ENCODE measurements around the gene GRAMD4.

GRAMD4 gene, protein sequence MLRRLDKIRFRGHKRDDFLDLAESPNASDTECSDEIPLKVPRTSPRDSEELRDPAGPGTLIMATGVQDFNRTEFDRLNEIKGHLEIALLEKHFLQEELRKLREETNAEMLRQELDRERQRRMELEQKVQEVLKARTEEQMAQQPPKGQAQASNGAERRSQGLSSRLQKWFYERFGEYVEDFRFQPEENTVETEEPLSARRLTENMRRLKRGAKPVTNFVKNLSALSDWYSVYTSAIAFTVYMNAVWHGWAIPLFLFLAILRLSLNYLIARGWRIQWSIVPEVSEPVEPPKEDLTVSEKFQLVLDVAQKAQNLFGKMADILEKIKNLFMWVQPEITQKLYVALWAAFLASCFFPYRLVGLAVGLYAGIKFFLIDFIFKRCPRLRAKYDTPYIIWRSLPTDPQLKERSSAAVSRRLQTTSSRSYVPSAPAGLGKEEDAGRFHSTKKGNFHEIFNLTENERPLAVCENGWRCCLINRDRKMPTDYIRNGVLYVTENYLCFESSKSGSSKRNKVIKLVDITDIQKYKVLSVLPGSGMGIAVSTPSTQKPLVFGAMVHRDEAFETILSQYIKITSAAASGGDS

DNA sequence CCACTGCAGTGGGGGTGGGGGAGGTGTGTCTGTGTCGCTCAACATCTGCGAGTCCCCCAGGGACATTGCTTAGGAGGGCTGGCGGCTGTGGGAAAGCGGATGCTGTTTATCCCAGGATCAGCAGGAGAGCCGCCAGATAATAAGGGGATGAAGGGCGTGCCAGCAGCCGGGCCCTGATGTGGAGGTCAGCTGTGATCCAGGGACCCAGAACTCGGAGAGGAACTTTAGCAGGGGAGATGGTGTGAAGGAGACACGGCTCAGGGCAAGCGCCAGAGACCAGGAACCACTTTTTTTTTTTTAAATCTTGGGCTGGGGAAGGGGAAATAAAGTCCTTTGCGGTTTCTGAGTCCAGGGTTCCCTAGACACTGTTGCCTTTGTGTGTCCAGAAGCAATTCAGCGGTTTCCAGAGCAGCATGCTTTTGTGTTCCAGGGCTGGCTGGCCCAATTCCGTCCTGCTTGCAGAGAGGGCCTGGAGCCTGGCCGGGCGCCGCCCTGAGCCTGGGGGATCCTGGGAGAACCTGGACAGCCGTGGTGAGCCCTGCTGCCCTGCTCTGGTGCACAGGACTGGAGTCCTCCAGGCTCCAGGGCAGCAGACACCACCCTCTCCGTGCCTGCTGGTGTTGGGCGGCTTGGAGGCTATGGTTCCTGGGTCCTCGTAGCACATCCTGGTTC is at the start of gene GRAMD4:
GRAMD4 (plus strand) TSS at position 557 of the 672 bp plus-strand sequence. CDS start 6,414 bp downstream, outside the sequence.
- DNase-seq: peak in 12 of 14 donors; percentile 14 to 80 (median 60)

DNA sequence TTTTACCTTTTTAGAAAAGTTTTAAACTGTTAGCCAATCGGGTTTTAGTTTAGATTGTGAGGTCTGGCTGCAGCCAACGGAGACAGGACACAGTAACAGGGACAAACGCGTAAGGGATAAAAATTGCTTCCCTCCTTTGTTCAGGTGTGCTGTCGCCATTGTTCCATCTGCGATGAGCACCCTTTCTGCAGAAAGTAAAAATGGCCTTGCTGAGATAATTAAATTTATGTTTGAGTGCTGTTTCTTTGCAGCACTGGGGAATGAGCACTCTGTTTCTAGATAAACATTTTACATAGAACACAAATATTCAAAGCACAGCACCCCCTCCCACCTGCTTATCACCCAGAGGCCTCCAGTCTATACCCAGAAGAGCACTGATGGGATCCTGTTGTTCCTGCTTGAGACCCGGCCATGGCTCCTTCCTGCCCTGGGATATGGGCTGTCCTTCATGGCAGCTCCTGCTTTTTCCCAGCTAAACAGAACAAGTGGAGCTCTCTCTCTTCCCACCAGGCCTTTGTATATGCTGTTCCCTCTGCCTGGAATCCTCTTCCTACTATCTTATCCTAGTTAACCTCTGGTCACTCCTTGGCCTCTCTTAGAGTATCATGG is 48.4 kb upstream of the GRAMD4 start:
- no peak for DNase-seq

DNA sequence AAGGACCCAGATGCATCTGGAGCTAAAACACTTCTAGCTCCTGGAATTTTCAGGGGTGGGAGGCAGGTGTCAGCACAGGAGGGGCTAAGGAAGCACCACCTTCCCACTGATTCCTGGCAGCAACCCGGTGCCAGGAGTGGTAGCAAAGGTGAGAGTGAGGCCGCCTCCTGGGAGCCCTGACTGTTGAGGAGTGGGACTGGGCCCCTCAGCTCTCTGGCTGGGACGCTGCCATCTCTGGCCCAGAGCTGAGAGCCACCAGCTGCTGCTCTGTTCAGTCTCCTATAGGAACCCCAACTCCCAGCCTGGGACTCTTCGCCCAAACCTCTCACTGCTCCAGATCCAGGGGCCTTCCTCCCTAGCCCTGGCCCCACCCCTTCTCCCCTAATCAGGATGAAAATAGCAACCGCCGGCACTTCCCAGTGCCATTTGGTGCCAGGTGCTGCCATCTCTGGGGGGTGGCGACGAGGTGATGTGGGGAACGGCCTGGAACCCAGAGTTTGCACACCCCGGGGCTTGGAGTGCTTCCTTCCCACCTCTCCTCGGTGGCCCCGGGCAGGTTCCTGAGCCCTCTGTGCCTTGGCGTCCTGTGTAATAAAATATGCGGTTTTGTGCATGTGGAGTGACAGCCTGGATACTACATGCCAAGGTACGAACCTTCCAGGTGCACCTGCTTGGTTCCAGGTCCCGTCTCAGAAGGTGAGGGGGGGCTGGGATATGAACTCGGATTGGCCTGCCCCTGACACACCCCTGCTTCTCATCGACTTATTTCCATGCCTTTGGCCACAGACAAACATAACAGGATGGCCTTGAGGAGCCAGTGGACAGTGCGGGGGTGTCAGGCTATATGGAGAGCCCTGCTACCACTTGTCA is 47.0 kb upstream of the GRAMD4 start:
- no peak for DNase-seq

DNA sequence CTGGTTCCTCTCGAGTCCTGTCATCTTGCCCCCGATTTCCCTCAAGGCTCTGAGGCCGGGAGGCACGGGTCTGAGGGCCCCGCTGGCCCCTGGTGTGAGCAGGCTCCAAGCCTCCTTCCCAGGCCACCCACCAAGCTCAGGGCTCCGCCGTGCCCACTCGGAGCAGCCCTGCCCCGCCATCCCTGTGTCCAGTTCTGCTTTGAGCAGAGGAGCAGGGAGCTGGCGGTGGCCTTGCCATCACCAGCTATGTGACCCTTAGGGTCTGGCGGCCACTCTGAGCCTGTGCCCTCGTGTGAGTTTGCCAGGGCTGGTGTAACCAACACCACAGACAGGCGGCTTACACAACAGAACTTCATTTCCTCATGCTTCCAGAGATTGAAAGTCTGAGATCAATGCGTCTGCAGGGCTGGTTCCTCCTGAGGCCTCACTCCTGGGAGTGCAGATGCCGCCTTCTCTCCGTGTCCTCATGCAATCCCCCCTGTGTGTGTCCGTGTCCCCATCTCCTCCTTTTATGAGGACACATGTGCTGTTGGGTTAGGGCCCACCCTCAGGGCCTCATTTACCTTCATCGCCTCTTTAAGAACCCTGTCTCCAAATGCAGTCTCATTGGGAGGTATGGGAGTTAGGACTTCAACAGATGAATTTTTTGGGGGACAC is 46.3 kb upstream of the GRAMD4 start:
- no peak for DNase-seq

DNA sequence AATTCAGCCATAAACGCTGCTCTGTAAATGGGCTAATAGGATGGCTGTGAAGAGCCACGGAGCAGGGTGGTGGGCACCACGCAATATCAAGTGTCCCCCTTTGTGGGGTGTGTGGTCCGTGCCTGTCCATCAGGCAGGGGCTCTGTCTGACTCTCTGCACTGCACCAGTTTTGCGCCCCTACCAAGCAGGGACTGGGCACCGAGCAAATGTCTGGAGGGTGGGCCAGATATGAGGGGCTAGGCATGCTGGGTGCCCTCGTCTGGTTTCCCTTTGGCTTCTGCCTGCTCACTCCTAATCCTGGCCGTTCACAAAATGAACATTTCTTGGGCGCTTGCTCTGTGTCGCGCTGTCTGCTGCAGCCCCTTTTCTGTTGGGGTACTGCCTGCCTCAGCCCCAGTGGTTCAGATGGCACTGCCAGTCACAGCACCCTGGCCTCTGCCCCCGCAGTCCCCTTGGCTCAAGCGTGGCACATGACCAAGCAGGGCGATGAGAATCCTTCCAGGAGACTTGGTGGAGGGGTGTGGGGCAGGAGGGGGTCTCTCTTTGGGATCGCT is 45.7 kb upstream of the GRAMD4 start:
- DNase-seq: no peak

DNA sequence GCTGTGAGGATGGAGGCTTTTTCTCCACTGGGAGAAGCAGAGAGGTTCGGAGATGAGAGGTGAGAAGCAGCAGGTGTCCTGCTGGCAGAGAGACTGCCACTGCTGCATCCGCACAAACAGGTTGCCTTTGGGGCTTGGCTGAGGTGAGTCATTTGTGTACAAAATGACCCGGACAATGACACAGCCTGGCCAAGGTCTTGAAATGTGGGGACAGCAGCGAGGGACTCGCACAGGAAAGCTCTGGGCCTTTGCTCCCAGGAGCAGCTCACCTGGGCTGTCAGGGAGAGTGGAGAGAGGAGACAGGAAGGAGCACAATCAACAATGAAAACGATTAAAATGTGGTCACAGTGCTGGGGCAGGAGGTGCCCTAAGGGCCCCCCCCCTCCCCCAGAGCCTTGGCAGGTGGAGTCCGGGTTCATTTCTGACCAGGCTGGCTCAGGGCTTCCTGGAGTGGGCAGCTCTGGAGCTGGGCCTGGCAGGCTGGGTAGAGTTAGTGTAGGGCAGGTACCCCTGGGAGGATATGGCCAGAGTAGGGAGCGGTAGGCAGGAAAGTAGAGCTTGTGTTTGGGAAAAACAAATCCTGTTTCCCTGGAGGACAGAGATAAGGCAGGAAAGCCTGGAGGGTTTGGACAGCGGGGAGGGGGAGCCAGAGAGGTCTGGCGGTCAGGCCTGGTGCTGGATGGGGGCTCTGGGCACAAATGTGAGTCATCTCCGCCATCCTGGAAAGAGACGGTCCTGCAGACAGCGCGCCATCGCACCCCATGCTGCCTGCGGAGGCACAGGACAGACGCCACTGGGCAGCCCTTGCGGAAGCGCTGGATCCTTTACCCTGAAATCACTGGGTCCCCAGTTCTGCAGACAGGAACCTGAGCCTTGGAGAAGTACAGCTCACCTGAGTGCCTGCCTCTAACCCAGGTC is 44.9 kb upstream of the GRAMD4 start:
- peak in 1 of 14 donors; percentile 13 for DNase-seq

DNA sequence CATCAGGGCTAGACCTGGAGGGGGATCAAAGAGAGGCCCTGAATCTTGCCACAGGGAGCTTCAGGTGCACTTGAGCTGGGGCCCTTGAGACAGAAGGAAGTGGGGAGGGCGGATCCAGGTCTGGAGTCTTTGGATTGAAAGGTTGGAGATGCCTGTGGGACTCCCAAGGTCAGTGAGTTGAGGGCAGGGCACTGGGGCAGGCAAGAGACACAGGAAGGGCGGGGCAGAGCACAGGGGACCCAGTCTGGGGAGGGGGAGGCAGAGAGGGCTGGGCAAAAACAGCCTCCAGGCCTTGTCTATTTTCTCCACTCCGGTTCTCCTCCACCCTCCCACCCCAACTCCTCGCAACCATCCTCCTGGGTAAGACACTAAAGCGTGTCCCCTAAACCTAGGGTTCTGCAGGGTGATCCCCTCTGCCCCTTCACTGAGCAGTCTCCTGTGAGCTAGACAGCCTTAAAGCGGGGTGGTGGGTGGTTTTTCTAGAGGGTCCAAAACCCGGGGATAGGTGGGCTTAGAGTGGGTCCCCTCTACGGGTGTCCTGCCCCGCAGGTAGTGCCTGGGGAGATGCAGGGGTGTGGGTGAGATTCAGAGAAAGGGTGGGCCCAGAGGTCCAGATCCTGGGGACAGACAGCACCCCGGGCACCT is 44.2 kb upstream of the GRAMD4 start:
- no peak for DNase-seq

DNA sequence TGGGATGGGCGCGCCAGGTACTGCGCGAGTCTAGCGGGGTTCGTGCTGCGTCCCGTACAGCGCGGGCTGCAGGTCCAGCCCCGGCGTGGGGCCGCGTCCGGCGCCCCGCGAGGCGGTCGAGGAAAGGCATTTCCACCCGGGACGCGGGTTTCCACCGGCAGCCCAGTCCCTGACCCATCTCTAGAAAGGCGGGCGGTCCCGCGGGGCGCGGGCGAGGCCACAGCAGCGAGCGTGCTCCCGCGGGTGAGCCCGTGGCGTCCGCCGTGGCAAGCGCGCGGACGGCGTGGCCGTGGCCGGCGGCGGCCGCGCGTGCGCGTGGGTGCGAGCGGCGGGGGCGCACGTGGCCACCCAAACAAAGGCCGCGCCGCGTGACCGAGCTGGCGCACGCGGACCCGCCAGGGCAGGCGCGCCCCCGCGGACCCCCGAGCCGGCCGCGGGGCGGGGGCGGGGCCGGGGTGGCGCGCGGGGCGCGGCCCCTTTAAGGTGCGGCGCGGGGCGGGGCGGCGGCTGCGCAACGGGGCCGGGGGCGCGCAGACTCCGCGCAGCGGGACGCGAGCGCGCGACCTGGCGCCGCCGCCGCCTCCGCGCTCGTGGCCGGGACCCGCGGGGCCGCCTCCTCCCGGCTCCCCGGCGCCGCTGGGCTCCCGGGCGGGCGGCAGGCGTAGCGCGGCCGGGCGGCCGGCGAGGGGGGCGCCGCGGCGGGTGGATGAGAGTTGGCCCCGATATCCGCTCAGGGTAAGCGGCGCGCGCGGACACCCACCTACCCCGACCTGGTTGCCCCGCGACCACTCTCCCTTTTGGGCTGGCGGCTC is 43.4 kb upstream of the GRAMD4 start:
- DNase-seq: peak in 3 of 14 donors; percentile 38 to 63 (median 56)

DNA sequence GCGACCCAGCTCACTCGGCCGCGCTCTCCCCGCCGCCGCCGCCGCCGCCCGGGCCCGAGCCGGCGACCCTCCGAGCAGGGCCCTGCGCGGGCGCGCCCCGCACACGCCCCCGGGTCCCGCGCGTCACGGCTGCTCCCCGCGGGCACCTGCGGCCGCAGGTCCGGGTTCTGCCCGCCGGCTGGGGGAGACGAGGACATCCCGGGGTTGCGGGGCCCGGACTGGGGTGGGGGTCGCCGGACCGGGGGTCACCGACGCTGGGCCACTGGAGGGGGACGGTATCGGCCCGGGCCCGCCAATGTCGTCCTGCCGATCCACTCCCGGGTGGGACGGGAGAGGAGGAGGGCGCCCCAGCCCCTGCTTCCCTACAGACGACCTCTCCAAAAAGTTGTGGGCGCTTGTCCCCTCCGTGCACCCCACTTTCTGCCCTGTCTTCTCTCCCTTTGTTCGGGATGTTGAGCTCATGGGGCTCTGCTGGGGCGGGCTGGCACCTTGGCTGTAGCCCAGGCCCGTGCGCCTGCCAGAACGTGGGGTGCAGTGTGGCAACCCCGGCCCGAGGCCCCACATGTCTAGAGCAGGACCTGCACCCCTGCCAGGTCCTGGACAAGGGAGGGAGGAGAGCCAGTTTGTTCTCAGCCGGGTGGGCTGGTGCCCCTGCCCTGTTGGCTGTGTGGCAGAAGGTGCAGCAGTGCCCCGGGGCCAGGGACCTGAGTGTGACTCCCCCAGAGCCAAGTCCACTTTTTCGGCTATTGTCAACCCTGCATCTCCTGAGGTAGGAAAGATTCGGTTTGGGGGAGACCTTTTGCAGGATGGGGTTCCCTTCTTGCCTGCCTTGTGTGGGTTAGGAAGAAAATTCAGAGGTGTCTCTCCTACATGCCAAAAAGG is 42.6 kb upstream of the GRAMD4 start:
- peak in 1 of 14 donors; percentile 37 for DNase-seq

DNA sequence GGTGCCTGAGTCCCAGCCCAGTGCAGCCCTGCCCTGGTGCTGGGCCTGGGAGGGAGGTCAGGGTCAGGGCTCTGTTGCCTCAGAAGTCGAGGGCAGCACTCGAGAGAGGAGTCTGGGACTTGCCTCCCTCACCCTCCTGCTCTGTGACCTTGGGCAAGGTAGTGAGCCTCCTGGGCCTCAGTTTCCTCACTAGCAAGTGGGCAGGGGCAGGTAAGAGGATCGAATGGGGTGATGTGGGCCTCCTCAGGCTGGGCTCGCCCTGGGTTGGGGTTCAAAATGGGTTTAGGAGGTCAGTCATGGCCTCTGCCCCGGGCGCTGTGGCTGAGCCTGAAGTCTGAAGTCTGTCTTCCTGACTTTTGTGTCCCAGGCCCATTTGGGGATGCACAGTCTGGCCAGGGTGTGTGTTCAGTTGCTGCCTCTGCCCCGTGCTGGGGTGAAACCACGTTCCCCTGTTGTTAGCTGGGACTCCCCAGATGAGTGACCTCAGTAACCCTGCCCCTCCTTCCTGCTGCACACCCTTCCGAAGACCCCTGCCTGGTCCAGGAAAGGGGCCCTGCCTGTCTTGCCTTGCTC is 41.8 kb upstream of the GRAMD4 start:
- no peak for DNase-seq

DNA sequence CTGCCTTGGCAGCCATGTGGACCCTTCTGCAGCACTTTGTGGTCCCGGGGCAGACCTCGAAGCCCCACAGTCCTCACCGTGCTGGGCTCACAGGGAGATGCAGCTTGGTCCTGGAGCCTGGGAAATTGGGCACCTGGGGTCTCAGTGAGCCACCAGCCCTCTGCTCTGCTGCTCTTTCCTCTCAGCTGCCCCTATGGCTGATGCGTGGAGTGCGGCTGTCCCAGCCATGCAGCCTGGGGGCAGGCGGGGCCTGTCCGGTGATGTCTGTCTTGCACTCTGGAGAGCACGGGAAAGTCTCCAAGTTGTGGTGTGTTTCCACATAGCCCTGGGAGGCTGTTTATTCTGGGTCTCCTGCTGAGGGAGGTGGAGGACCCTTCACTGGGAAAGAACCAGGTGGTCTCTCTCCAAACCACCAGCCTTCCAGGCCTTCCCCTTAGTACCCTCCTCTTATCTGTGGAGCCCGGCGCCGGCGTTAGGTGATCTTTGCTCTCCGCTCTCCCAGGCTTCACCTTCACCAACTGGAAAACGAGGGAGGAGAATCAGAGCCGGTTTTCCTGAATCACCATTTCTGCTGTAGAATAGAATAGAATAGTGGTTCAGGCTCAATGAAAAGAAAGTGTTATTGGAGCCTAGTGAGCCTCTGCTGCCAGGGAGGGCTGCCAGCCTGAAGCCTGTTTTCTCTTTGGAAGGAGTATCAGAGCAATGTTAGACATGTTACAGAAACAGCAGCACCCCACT is 41.2 kb upstream of the GRAMD4 start:
- DNase-seq: peak in 2 of 14 donors; percentile 30 to 42

DNA sequence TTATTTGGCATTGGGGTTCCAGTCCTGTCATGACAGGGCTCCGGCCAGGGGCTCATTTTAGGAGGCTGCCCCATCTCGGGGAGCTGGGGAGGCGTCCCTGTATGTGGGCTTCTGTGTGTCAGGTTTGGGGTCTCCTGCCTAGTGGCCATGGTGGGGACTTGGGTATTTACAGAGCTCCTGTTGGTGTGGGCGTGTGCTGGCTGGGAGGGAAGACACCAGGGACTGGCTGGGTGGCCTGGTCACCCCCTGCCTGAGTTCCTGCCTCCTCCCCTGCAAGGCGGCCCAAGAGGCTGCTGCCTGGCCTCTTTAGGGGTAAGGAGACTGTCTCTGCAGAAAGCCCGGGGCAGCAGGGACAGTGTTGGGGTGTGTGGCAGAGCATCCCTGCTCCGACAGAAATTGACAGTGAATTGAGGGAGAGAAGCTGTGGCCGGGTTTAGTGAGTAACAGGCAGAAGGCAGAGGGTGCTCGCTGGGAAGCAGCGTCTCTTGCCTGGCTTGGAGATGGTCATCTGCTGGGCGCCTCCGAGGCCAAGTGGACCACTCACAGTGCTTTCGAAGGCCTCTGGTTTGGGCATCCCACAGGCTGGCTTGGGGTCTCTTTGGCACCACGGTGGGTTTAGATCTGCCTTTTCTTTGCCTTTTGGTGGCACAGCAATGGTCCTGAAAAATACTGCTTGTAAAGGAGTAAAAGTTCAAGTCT is 40.3 kb upstream of the GRAMD4 start:
- DNase-seq: no peak

DNA sequence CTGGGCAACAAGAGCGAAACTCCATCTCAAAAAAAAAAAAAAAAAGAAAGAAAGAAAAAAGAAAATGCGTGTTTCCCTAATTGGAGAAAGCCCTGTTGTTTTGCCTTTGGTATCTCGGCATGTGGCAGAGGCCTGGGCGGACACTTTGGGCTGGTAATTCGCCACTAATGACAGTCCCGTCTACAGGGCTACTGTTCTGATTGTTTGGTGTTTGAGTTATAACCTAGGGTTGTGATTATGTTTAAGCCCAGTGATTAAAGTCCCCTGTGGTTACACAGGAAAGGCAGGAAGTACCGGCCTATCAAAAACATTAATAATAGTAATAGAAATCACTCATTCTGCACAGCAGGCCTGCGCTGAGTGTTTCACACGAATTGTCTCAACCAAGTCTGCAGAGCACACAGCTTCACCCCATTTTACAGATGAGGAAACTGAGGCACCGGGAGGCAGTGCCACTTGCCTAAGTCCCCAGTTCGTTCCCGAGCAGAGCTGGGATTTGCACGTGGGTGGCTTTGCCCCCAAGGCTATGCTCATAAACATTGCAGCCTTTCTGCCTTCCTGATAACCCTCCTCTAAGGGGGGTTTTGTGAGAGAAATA is 39.1 kb upstream of the GRAMD4 start:
- no peak for DNase-seq

DNA sequence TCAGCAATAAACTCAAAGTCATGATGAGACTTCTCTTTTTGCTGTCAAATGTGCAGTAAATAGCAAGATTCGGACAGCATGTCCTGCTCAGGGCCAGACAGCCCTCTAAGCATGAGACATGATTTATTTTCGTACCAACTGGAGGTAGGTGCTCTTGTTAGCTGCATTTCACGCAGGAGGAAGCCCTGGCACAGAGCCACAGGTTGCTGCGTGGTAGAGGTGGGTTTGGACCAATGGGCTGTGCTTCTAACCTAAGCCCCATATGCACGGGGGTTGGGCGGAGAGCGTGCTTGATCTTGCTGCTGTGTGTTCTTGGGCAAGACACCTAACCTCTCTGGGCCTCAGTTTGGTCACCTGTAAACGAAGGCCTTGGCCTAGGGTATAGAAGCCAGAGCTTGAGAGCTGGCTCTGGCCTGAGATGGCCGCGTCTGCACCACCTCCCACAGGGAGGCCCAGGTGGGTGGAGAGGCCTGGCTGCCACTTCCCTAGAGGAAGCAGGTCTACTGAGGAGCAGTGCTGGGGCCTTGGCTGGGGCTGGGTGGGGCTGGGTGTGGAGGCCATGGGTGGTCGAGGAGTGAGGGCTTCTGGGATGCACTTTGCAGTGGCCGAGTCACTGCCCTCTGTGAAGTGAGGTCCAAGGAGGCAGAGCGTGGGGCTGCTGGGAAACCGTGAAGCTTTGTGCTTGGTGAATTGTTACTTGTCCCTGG is 38.5 kb upstream of the GRAMD4 start:
- no peak for DNase-seq
